ENCODE data around the gene TMEM263. TPM values are rescaled to one million over a fixed set of nuclear protein-coding genes. Genes with fewer than 3 reads are reported as not detected.

The TMEM263 gene
- total and polyA plus RNA-seq, 12 donors, result 12.1 to 64.7 (median 45.4) TPM

DNA sequence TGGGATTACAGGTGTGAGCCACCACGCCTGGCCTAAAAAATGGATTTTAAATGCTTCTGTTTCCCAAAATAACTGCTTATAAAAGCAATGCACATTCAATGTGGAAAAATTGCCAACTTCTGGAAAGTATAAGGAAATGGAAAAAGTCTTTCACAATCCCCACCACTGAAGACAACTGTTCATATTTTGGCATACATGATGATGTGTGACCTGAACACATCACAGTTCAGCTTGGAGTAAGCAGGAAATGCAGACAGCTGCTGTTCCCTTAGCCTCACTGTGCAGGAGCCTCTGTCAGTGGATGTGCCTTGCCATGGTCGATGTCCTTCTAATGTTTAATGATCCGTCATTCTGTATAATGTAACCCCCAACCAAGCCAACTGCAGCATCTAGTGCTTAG lies 26.1 kb downstream of the TMEM263 start:
- peaks cover 12 to 38% of the 10 kb centered on the region in 2 donors for H3K4me1 ChIP-seq (replicated peaks in 1 of 2)
- H3K4me3 ChIP-seq, result no peak overlapping the region
- H3K27ac ChIP-seq, result peak overlapping the region in 1 of 5 donors; percentile 42
- H3K27me3 ChIP-seq, result no peaks in the 10 kb centered on the region
- WGBS, 4 donors, result 76 to 88% (median 81%) methylated on average over 3 of the region's 3 CpGs
- H3K36me3 ChIP-seq (replicated peaks in 1 of 2), result peaks cover 0 to 9% of the 10 kb centered on the region in 2 donors
- no peaks in the 10 kb centered on the region for H3K9me3 ChIP-seq (replicated peaks in 1 of 3)
- TF ChIP-seq, protein P1, sequence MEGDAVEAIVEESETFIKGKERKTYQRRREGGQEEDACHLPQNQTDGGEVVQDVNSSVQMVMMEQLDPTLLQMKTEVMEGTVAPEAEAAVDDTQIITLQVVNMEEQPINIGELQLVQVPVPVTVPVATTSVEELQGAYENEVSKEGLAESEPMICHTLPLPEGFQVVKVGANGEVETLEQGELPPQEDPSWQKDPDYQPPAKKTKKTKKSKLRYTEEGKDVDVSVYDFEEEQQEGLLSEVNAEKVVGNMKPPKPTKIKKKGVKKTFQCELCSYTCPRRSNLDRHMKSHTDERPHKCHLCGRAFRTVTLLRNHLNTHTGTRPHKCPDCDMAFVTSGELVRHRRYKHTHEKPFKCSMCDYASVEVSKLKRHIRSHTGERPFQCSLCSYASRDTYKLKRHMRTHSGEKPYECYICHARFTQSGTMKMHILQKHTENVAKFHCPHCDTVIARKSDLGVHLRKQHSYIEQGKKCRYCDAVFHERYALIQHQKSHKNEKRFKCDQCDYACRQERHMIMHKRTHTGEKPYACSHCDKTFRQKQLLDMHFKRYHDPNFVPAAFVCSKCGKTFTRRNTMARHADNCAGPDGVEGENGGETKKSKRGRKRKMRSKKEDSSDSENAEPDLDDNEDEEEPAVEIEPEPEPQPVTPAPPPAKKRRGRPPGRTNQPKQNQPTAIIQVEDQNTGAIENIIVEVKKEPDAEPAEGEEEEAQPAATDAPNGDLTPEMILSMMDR (IDR thresholded peaks at IDR 0.05), result no peak
- TF ChIP-seq POLR2A (IDR thresholded peaks at IDR 0.05), result no peak
- intact Hi-C loops (cut with DNase I), result no loop called here
- peak in 1 of 7 donors; percentile 22 for DNase-seq

DNA sequence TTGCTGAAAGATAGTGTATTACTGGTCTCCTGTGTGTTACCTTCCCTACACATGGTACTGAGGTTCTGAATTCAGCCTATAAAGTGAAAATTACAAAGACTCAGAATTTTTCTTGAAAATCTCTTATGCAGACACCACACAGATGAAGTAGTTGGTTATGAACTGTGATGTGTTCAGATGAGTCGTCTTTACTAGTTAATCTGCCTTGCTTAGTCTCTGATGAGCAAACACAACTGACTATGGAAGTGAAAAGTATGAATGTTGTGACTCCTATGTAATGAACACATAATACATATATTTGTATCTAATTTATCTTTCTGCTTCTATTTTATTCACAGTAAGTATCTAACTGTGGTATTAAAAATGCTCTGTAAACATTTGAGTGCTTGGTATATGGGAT lies 26.5 kb downstream of the TMEM263 start:
- no peak overlapping the region for H3K27ac ChIP-seq
- H3K36me3 ChIP-seq (replicated peaks in 1 of 2), result peaks cover 0 to 9% of the 10 kb centered on the region in 2 donors
- H3K4me3 ChIP-seq, result no peak overlapping the region
- no peaks in the 10 kb centered on the region for H3K9me3 ChIP-seq (replicated peaks in 1 of 3)
- H3K27me3 ChIP-seq, result no peaks in the 10 kb centered on the region
- intact Hi-C loops (cut with DNase I), result no loop called here
- DNase-seq, result no peak
- H3K4me1 ChIP-seq (replicated peaks in 1 of 2), result peaks cover 12 to 34% of the 10 kb centered on the region in 2 donors
- WGBS, 4 donors, result 64 to 93% (median 81%) methylated on average over 1 of the region's 1 CpG
- TF ChIP-seq, protein P1 (IDR thresholded peaks at IDR 0.05), result no peak
- no peak for TF ChIP-seq POLR2A (IDR thresholded peaks at IDR 0.05)

DNA sequence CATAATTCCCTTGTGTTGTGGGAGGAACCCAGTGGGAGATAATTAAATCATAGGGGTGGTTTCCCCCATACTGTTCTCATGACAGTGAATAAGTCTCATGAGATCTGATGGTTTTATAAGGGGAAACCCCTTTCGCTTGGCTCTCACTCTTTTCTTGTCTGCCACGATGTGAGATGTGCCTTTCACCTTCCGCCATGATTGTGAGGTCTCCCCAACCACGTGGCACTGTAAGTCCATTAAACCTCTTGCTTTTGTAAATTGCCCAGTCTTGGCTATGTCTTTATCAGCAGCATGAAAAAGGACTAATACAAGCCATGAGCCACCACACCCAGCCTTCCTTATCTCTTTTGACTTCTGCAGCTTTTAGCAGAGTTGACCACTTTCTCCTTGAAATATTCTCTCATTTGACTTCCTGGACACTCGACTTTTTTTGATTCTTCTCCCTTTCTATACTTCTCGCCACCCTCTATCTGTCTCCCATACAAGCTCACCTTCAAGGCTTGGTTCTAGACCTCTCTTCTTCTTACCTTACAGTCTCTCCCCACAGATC lies 29.0 kb downstream of the TMEM263 start:
- peaks cover 0 to 9% of the 10 kb centered on the region in 2 donors for H3K36me3 ChIP-seq (replicated peaks in 1 of 2)
- H3K4me3 ChIP-seq, result no peak overlapping the region
- H3K27ac ChIP-seq, result no peak overlapping the region
- 95 to 96% (median 95%) methylated on average over 6 of the region's 6 CpGs for WGBS, 4 donors
- H3K9me3 ChIP-seq (replicated peaks in 1 of 3), result no peaks in the 10 kb centered on the region
- no peak for TF ChIP-seq POLR2A (IDR thresholded peaks at IDR 0.05)
- TF ChIP-seq, protein P1 (IDR thresholded peaks at IDR 0.05), result no peak
- H3K27me3 ChIP-seq, result no peaks in the 10 kb centered on the region
- intact Hi-C loops (cut with DNase I), result no loop called here
- peaks cover 12 to 21% of the 10 kb centered on the region in 2 donors for H3K4me1 ChIP-seq (replicated peaks in 1 of 2)
- no peak for DNase-seq

DNA sequence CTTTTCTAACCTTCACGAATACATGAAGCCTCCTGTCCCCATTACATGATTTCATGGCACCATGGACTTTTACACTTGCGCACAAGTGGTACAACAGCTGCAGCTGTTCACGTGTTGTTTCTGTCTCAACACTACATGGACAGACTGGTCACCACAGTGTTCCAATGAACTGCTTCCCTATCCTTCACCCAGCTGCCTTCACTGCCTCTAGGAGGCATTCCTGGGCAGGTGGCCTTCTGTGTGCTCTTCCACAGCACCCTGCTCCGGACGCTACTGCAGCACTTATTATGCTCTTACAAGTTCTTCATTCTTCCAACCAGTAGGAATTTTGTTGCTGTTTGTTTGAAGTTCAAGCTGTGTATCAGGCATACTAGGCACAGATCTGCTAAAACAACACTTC lies 29.8 kb downstream of the TMEM263 start:
- Histone ChIP-seq H3K4me1 (replicated peaks in 1 of 2) (peaks cover 12 to 21% of the 10 kb centered on the region in 2 donors), H3K27me3 (no peaks in the 10 kb centered on the region), H3K36me3 (replicated peaks in 1 of 2) (peaks cover 0 to 9% of the 10 kb centered on the region in 2 donors), H3K4me3 (peak overlapping the region in 1 of 4 donors; percentile 66), H3K27ac (no peak overlapping the region), H3K9me3 (replicated peaks in 1 of 3) (no peaks in the 10 kb centered on the region)
- DNase-seq, result no peak
- intact Hi-C loops (cut with DNase I), result no loop called here
- no peak for TF ChIP-seq POLR2A (IDR thresholded peaks at IDR 0.05)
- TF ChIP-seq, protein P1 (IDR thresholded peaks at IDR 0.05), result no peak
- 83 to 92% (median 87%) methylated on average over 5 of the region's 5 CpGs for WGBS, 4 donors
